Tibial artery (tissue), 4 donors: ENCODE data around the gene ZNF106.

Source experiments
- DNase-seq, 2 donors: peaks; one replicate each; pipeline ENCODE4 v3.0.0-alpha.2; 2019
- H3K27ac ChIP-seq, 2 donors: fragments of 200-600 bp; sonication (generic) in 1 of 2; 1 replicate in 1 of 2; 2 replicates in 1 of 2; pipeline ENCODE4 v1.5.1; 2018 to 2019; ENCODE audit warnings: mild to moderate bottlenecking in 1 of 2
- H3K27me3 ChIP-seq, 2 donors: fragments of 200-600 bp; sonication (generic) in 1 of 2; one replicate each; pipeline versions ENCODE4 v1.5.1 to v1.6.0; 2016 to 2019
- H3K36me3 ChIP-seq, 3 donors: fragments of 200-600 bp; sonication (generic) in 2 of 3; one replicate each; pipeline ENCODE4 v1.5.1; 2016 to 2019; ENCODE audit warnings: mild to moderate bottlenecking in 2 of 3
- H3K4me1 ChIP-seq, 4 donors: fragments of 200-600 bp; sonication (generic) in 2 of 4; 1 replicate in 3 of 4; 2 replicates in 1 of 4; pipeline ENCODE4 v1.5.1; 2016 to 2019
- H3K4me3 ChIP-seq, 2 donors: fragments of 200-600 bp; sonication (generic) in 1 of 2; 1 replicate in 1 of 2; 2 replicates in 1 of 2; pipeline ENCODE4 v1.5.1; 2018 to 2019; ENCODE audit warnings: mild to moderate bottlenecking in 2 of 2
- H3K9me3 ChIP-seq, 3 donors: fragments of 200-600 bp; sonication (generic) in 1 of 3; one replicate each; pipeline ENCODE4 v1.5.1; 2016 to 2019
- CTCF ChIP-seq, 2 experiments: fragments of 200-600 bp in 1 of 2; fragments of 450-650 bp in 1 of 2; IDR thresholded peaks; one replicate each; pipeline ENCODE4 v1.5.1; 2017 to 2019; ENCODE audit warnings: antibody characterized with exemption in 2 of 2, mild to moderate bottlenecking in 1 of 2, moderate library complexity in 1 of 2
- intact Hi-C: fragments of 100-400 bp; cut with DNase I; formaldehyde crosslinking; loops from one replicate; pipeline ENCODE4 v1.15.0; 2023; ENCODE audit warnings: low total_unique reads

Gene ZNF106

GRCh38 chr15:42395838-42396237 lies 95.1 kb downstream of the ZNF106 start:
- TF ChIP-seq CTCF (IDR thresholded peaks at IDR 0.05): no peak
- H3K4me1 ChIP-seq: no peaks in the 10 kb centered on the region
- DNase-seq: no peak
- H3K36me3 ChIP-seq: peaks cover 3 to 18% (median 4%) of the 10 kb centered on the region in 3 donors
- no peak overlapping the region for H3K27ac ChIP-seq
- no peaks in the 10 kb centered on the region for H3K27me3 ChIP-seq
- H3K9me3 ChIP-seq: no peaks in the 10 kb centered on the region
- H3K4me3 ChIP-seq: no peak overlapping the region
- intact Hi-C loops: no loop called here

GRCh38 chr15:42394106-42394505 lies 96.8 kb downstream of the ZNF106 start:
- no peaks in the 10 kb centered on the region for H3K27me3 ChIP-seq
- no peak for DNase-seq
- TF ChIP-seq CTCF (IDR thresholded peaks at IDR 0.05): no peak
- no peak overlapping the region for H3K27ac ChIP-seq
- H3K4me1 ChIP-seq: no peaks in the 10 kb centered on the region
- no peaks in the 10 kb centered on the region for H3K9me3 ChIP-seq
- intact Hi-C loops: no loop called here
- no peak overlapping the region for H3K4me3 ChIP-seq
- peaks cover 0 to 3% (median under 1%) of the 10 kb centered on the region in 3 donors for H3K36me3 ChIP-seq

- no peaks in the 10 kb centered on the region for H3K27me3 ChIP-seq
- no peak overlapping the region for H3K4me3 ChIP-seq
- no peaks in the 10 kb centered on the region for H3K4me1 ChIP-seq
- H3K9me3 ChIP-seq: no peaks in the 10 kb centered on the region
- intact Hi-C loops: no loop called here
- H3K36me3 ChIP-seq: peaks cover 0 to 5% (median 0%) of the 10 kb centered on the region in 3 donors
- no peak overlapping the region for H3K27ac ChIP-seq
- DNase-seq: no peak
- TF ChIP-seq CTCF (IDR thresholded peaks at IDR 0.05): no peak
Observed at GRCh38 chr15:42392309-42393024, 98.5 kb downstream of the ZNF106 start.

GRCh38 chr15:42387603-42388002 lies 103.3 kb downstream of the ZNF106 start:
- Histone ChIP-seq H3K9me3 (no peaks in the 10 kb centered on the region), H3K27me3 (no peaks in the 10 kb centered on the region), H3K4me1 (no peaks in the 10 kb centered on the region), H3K36me3 (peaks cover 0 to 36% (median 5%) of the 10 kb centered on the region in 3 donors), H3K27ac (no peak overlapping the region), H3K4me3 (no peak overlapping the region)
- intact Hi-C loops: no loop called here
- TF ChIP-seq CTCF (IDR thresholded peaks at IDR 0.05): no peak
- DNase-seq: no peak

- Histone ChIP-seq H3K4me1 (no peaks in the 10 kb centered on the region), H3K27ac (no peak overlapping the region), H3K9me3 (no peaks in the 10 kb centered on the region), H3K4me3 (no peak overlapping the region), H3K27me3 (no peaks in the 10 kb centered on the region), H3K36me3 (peaks cover 0 to 36% (median 5%) of the 10 kb centered on the region in 3 donors)
- no peak for DNase-seq
- intact Hi-C loops: no loop called here
- TF ChIP-seq CTCF (IDR thresholded peaks at IDR 0.05): no peak
Observed at GRCh38 chr15:42385980-42386700, 104.8 kb downstream of the ZNF106 start.
